ENCODE measurements around the gene NCK1. TPM values are rescaled to one million over a fixed set of nuclear protein-coding genes. Genes with fewer than 3 reads are reported as not detected.

Gene NCK1
- total RNA-seq, 1 donor from 2014 or later: 63.0 TPM

- intact Hi-C loops (cut with DNase I): no loop called here
- ATAC-seq (no peak), DNase-seq (no peak)
- Histone ChIP-seq H3K4me1 (peaks cover 23% of the 10 kb centered on the region), H3K36me3 (no peaks in the 10 kb centered on the region), H3K4me3 (no peak overlapping the region), H3K27ac (no peak overlapping the region), H3K9me3 (no peaks in the 10 kb centered on the region), H3K27me3 (ENCODE audit: low read depth) (no peaks in the 10 kb centered on the region)
- TF ChIP-seq CTCF (IDR thresholded peaks at IDR 0.05): no peak
These were observed 95.0 kb downstream of the NCK1 start for GRCh38 chr3:136956971-136957370.

- H3K27ac ChIP-seq: no peak within 1 kb of the TSS
- no peak for TF ChIP-seq CTCF (IDR thresholded peaks at IDR 0.05)
- intact Hi-C loops (cut with DNase I): no loop called here
- ATAC-seq (no peak), DNase-seq (no peak)
- H3K4me3 ChIP-seq: no peak within 1 kb of the TSS
- H3K9me3 ChIP-seq: no peaks in the 10 kb centered on the region
- H3K36me3 ChIP-seq: no peaks in the 10 kb centered on the region
- H3K27me3 ChIP-seq (ENCODE audit: low read depth): no peaks in the 10 kb centered on the region
- H3K4me1 ChIP-seq: peaks cover 23% of the 10 kb centered on the region
These were observed 95.8 kb downstream of the NCK1 start, which contains the start of gene IL20RB for GRCh38 chr3:136957751-136958288. IL20RB (plus strand) TSS chr3:136957983; CDS start chr3:136958114, 131 bp downstream.

- Histone ChIP-seq H3K27ac (no peak overlapping the region), H3K27me3 (ENCODE audit: low read depth) (no peaks in the 10 kb centered on the region)
- ATAC-seq: no peak
These were observed 96.9 kb downstream of the NCK1 start for GRCh38 chr3:136958939-136959338.

GRCh38 chr3:136959599-136959998 is 97.6 kb downstream of the NCK1 start:
- H3K27ac ChIP-seq: no peak overlapping the region
- no peak for DNase-seq
- no peaks in the 10 kb centered on the region for H3K9me3 ChIP-seq
- intact Hi-C loops (cut with DNase I): no loop called here
- no peak for ATAC-seq
- H3K36me3 ChIP-seq: no peaks in the 10 kb centered on the region
- H3K4me1 ChIP-seq: peaks cover 17% of the 10 kb centered on the region
- no peak overlapping the region for H3K4me3 ChIP-seq
- no peaks in the 10 kb centered on the region for H3K27me3 ChIP-seq (ENCODE audit: low read depth)
- no peak for TF ChIP-seq CTCF (IDR thresholded peaks at IDR 0.05)

More at GRCh38 chr3:136958939-136959338, 96.9 kb downstream of the NCK1 start:
- no peaks in the 10 kb centered on the region for H3K36me3 ChIP-seq
- H3K4me1 ChIP-seq: peaks cover 23% of the 10 kb centered on the region
- no peak for DNase-seq
- intact Hi-C loops (cut with DNase I): no loop called here
- H3K9me3 ChIP-seq: no peaks in the 10 kb centered on the region
- no peak for TF ChIP-seq CTCF (IDR thresholded peaks at IDR 0.05)
- no peak overlapping the region for H3K4me3 ChIP-seq

- H3K4me1 ChIP-seq: peaks cover 1% of the 10 kb centered on the region
- intact Hi-C loops (cut with DNase I): no loop called here
- ATAC-seq (no peak), DNase-seq (no peak)
- no peaks in the 10 kb centered on the region for H3K9me3 ChIP-seq
- no peaks in the 10 kb centered on the region for H3K36me3 ChIP-seq
- H3K4me3 ChIP-seq: no peak overlapping the region
- H3K27ac ChIP-seq: no peak overlapping the region
- TF ChIP-seq CTCF (IDR thresholded peaks at IDR 0.05): no peak
- no peaks in the 10 kb centered on the region for H3K27me3 ChIP-seq (ENCODE audit: low read depth)
These were observed 99.1 kb downstream of the NCK1 start for GRCh38 chr3:136960838-136961836.

Data from lower lobe of right lung (tissue), 2 donors.